HFFc6 (cell line): Measurements from ENCODE around the gene EPHA3. TPM values are rescaled to one million over a fixed set of nuclear protein-coding genes. Genes with fewer than 3 reads are reported as not detected.

Experiments
- DNase-seq: peaks from one replicate; pipeline ENCODE4 v3.0.0-alpha.2; 2018
- H3K27ac Mint-ChIP-seq: 2 replicates; pipeline ENCODE4 v1.8.0; 2020; ENCODE audit warnings: mild to moderate bottlenecking, mixed read lengths
- H3K27me3 Mint-ChIP-seq: 2 replicates; pipeline ENCODE4 v1.8.0; 2021; ENCODE audit warnings: mild to moderate bottlenecking, moderate library complexity, mixed read lengths; ENCODE audit not compliant: insufficient read depth
- H3K36me3 Mint-ChIP-seq: 2 replicates; pipeline ENCODE4 v1.8.0; 2021; ENCODE audit warnings: low read depth, mixed read lengths
- H3K4me1 Mint-ChIP-seq: 2 replicates; pipeline ENCODE4 v1.8.0; 2020; ENCODE audit warnings: low read depth, mixed read lengths
- H3K4me3 Mint-ChIP-seq: 2 replicates; pipeline ENCODE4 v1.8.0; 2020; ENCODE audit warnings: mild to moderate bottlenecking, moderate library complexity, mixed read lengths
- H3K9me3 Mint-ChIP-seq: 2 replicates; pipeline ENCODE4 v1.8.0; 2020; ENCODE audit warnings: mild to moderate bottlenecking, mixed read lengths
- total RNA-seq, 6 experiments: library from RNA; stranded (reverse); fragmentation: NEBNext Ultra II Directional; extraction: Animal tissue kit (Norgen Biotek cat#: 25700); gene quantifications; 2 replicates in 1 of 6; 3 replicates in 5 of 6; pipeline ENCODE4 v1.2.3, GENCODE V29; 2021
- TF ChIP-seq, protein P1 (sequence below): fragments of 200-600 bp; sonication (generic); IDR thresholded peaks from 2 replicates; pipeline ENCODE4 v1.5.0; 2021; ENCODE audit warnings: antibody characterized with exemption, mild to moderate bottlenecking

The EPHA3 gene
- total RNA-seq, 6 experiments from 2014 or later, result 0.09 to 0.13 (median 0.11) TPM; not detected in 3

DNA sequence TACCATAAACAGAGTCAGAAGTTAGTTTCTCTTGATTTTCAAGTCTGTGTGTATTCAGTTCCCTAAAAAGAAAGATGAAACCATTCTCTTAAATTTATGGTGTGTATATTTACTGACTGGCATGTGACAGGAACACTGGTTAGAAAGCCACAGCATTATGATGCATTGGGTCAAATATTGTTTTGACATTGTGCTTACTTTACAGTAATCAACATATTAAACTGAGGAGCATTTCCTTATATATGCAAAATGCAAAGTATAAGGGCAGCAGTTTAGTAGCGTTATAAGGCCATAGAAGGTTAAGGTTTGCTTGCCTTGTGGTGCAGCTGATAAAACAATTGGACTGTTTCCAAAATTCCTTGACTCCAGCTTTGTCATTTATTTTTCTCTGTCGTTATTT lies 72.9 kb downstream of the EPHA3 start:
- DNase-seq, result no peak
- TF ChIP-seq, protein P1, sequence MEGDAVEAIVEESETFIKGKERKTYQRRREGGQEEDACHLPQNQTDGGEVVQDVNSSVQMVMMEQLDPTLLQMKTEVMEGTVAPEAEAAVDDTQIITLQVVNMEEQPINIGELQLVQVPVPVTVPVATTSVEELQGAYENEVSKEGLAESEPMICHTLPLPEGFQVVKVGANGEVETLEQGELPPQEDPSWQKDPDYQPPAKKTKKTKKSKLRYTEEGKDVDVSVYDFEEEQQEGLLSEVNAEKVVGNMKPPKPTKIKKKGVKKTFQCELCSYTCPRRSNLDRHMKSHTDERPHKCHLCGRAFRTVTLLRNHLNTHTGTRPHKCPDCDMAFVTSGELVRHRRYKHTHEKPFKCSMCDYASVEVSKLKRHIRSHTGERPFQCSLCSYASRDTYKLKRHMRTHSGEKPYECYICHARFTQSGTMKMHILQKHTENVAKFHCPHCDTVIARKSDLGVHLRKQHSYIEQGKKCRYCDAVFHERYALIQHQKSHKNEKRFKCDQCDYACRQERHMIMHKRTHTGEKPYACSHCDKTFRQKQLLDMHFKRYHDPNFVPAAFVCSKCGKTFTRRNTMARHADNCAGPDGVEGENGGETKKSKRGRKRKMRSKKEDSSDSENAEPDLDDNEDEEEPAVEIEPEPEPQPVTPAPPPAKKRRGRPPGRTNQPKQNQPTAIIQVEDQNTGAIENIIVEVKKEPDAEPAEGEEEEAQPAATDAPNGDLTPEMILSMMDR, result no peak
- no peak overlapping the region for H3K4me3 Mint-ChIP-seq
- H3K9me3 Mint-ChIP-seq, result no peaks in the 10 kb centered on the region; the same call in 1 of the 2 replicates
- no peaks in the 10 kb centered on the region for H3K4me1 Mint-ChIP-seq
- no peaks in the 10 kb centered on the region for H3K36me3 Mint-ChIP-seq
- no peaks in the 10 kb centered on the region for H3K27me3 Mint-ChIP-seq
- no peak overlapping the region for H3K27ac Mint-ChIP-seq

DNA sequence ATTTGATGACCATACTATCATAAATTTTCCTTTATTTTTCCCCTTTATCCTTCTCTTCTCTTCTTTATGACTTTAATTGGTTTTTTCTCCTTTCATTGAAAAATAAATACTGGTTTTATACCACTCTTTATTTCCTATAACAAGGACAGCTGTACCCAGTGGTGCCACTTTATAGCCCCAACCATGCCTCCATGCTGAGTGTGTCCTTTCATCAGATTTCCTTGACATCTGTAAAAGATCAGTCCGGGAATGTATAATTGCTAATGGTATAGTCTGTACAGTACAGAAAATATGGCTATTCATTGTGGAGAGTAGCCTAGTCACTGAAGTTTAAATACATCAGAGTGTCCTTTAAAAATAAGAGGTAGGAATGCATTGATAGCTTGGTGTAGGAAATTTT lies 74.6 kb downstream of the EPHA3 start:
- H3K36me3 Mint-ChIP-seq, result no peaks in the 10 kb centered on the region
- no peak for DNase-seq
- H3K4me3 Mint-ChIP-seq, result no peak overlapping the region
- no peak overlapping the region for H3K27ac Mint-ChIP-seq
- no peaks in the 10 kb centered on the region for H3K27me3 Mint-ChIP-seq
- H3K4me1 Mint-ChIP-seq, result no peaks in the 10 kb centered on the region
- TF ChIP-seq, protein P1, result no peak
- H3K9me3 Mint-ChIP-seq, result no peaks in the 10 kb centered on the region; the same call in 1 of the 2 replicates

DNA sequence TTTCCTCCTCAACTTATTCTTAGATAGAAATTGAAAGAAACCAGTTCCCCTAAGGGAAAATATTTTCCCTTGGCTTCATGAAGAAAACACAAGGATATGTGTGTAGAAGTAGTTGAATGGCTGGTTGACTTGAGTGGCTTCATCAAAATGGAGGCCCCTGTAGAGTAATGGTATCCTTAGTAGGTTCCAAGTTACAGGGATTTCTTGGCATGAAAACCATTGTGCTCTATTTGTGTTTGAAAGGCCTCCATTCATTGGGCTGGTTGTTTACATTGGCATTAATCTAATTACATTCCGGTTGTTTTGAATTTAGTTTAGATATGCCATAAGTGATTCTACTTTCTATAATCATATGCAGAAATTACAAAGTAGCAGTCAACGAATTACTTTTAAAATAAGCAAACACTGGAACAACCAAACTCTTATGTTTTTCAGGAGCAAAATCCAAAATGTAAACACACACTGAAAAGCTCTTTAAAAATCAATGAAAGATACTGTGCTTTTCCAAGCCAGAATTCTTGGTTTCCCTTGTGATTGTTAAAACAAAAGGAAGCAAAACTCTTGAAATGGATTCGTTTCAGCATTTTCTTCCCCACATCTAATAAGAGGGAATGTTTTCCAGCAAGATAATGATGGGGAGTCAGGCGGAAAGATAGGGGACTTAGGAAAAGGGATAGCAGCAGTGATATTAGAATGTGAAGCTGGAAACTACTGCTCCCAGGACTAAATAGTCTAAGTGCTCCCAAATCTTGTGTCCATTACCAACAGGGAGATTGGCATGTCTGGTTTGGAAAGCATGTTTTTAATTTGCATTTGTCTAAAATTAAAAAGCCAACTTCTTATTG lies 77.0 kb downstream of the EPHA3 start:
- DNase-seq, result no peak
- H3K9me3 Mint-ChIP-seq, result no peaks in the 10 kb centered on the region
- no peak overlapping the region for H3K4me3 Mint-ChIP-seq
- H3K27me3 Mint-ChIP-seq, result no peaks in the 10 kb centered on the region
- no peak overlapping the region for H3K27ac Mint-ChIP-seq
- TF ChIP-seq, protein P1, result no peak
- no peaks in the 10 kb centered on the region for H3K4me1 Mint-ChIP-seq
- no peaks in the 10 kb centered on the region for H3K36me3 Mint-ChIP-seq

DNA sequence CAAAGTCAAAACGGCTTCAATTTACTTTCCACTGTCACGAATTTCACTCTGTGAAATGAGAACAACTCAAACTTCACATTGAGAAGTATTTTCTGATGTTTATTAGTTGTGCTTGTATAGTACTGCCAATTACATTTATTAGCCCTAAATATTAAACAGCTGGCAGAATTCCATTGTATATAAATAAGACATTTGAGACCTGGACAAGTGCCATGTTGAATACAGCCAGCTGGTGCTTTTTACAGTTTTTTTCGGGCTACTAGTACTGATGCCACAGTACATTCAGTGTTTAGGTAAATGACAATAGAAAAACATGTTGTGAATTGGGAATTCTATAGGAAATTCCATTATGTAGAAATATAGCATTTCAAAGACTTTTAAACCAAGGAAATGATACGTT lies 79.0 kb downstream of the EPHA3 start:
- Mint-ChIP-seq H3K27ac (no peak overlapping the region), H3K4me3 (no peak overlapping the region), H3K36me3 (no peaks in the 10 kb centered on the region), H3K4me1 (no peaks in the 10 kb centered on the region), H3K27me3 (no peaks in the 10 kb centered on the region), H3K9me3 (0 out of 2 replicates have a peak, but pooled peaks cover 4% of the 10 kb centered on the region)
- TF ChIP-seq, protein P1, result no peak
- no peak for DNase-seq

DNA sequence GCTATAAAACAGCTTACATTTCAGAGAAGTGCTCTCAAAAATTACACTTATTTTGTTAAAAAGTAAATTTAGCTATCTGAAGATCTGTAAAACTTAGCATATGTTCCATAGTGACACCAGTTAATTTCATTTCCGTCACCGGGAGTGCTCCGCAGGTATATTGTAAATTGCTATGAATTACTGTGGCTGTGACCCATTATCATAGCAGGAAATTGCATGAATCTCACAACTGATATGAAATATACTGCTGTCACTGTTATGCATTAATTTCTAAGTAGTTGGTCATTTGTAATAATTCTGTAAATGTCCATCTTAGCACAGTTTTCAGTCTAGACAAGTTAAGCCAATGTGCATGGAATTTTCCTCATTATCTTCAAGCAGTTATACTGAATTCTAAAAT lies 91.2 kb downstream of the EPHA3 start:
- no peak for DNase-seq
- TF ChIP-seq, protein P1, result no peak
- H3K27me3 Mint-ChIP-seq, result no peaks in the 10 kb centered on the region

More for the DNA sequence above, 91.2 kb downstream of the EPHA3 start:
- Mint-ChIP-seq H3K9me3 (peaks cover 27% of the 10 kb centered on the region; the same call in 1 of the 2 replicates), H3K4me1 (no peaks in the 10 kb centered on the region), H3K27ac (no peak overlapping the region), H3K36me3 (no peaks in the 10 kb centered on the region), H3K4me3 (no peak overlapping the region)
